VCaP (cell line): Measurements from ENCODE around the gene CTSO.

Experiments used
- H3K27ac ChIP-seq: fragments of 450-650 bp; 2 replicates; pipeline ENCODE4 v1.5.1; 2017
- TF ChIP-seq, protein P1 (sequence below): fragments of 450-650 bp; conservative IDR thresholded peaks from 2 replicates; pipeline ENCODE4 v1.5.1; 2017; ENCODE audit warnings: mild to moderate bottlenecking, moderate library complexity

CTSO gene

DNA sequence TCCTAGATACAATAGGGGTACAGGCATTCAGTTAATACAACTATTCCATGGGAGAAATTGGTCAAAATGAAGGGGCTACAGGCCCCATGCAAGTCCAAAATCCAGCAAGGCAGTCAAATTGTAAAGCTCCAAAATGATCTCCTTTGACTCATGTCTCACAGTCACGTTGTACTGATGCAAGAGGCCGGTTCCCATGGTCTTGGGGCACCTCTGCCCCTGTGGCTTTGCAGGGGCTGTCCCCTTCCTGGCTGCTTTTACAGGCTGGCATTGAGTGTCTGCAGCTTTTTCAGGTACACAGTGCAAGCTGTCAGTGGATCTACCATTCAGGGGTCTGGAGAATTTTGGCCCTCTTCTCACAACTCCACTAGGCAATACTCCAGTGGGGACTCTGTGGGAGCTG is 75.1 kb downstream of the CTSO start:
- TF ChIP-seq, protein P1, sequence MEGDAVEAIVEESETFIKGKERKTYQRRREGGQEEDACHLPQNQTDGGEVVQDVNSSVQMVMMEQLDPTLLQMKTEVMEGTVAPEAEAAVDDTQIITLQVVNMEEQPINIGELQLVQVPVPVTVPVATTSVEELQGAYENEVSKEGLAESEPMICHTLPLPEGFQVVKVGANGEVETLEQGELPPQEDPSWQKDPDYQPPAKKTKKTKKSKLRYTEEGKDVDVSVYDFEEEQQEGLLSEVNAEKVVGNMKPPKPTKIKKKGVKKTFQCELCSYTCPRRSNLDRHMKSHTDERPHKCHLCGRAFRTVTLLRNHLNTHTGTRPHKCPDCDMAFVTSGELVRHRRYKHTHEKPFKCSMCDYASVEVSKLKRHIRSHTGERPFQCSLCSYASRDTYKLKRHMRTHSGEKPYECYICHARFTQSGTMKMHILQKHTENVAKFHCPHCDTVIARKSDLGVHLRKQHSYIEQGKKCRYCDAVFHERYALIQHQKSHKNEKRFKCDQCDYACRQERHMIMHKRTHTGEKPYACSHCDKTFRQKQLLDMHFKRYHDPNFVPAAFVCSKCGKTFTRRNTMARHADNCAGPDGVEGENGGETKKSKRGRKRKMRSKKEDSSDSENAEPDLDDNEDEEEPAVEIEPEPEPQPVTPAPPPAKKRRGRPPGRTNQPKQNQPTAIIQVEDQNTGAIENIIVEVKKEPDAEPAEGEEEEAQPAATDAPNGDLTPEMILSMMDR: no peak
- no peak overlapping the region for H3K27ac ChIP-seq

DNA sequence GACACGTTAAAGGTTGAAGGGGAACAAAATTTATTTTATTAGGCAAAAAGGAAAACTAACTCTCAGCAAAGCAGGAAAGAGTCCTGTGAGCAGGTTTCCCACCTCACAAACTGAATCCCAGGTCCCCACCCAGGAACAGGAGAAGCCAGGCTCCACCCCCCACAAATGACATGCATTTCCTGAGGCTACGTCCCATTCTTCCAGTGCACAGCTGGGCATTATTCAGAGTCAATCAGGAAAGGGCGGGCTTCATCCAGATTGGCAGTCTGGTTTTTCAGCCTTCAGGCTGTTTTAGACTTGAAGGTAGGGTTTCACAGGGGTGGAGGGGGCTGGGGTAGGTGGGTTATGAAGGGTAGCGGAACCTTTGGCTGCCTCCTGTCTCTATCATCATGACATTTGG is 75.7 kb downstream of the CTSO start:
- H3K27ac ChIP-seq: no peak overlapping the region
- TF ChIP-seq, protein P1: no peak

DNA sequence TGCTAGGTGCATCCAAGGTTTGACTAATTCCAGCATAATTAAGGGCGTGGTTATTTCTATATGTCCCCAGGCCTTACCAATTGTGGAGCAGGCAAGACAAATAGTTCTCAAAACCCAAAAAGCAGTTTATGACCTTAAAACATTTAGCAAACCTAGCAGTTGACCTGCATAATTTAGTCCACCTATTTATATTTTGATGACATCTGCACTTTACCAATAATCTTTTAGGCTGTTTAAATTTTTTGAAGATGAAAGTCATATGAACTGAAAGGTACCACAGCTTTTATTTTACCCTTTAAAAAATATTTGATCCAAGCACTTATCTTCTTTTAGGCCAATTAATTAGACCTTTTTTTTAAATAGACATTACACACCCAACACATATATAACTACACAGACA is 77.8 kb downstream of the CTSO start:
- H3K27ac ChIP-seq: no peak overlapping the region
- TF ChIP-seq, protein P1: no peak
